ENCODE measurements around the gene ZFYVE28. TPM values are rescaled to one million over a fixed set of nuclear protein-coding genes. Genes with fewer than 3 reads are reported as not detected.

Gene ZFYVE28
- total RNA-seq, 2 donors from 2014 or later = 5.7 to 16.8 TPM

GRCh38 chr4:2363951-2364653, 54.3 kb downstream of the ZFYVE28 start:
- DNase-seq = no peak
- Histone ChIP-seq H3K9me3 (no peaks in the 10 kb centered on the region), H3K4me1 (peaks cover 25% of the 10 kb centered on the region), H3K27ac (peak overlapping the region in 3 of 4 donors; percentile 52 to 69 (median 58)), H3K4me3 (peak overlapping the region in 1 of 2 donors; percentile 7), H3K27me3 (no peaks in the 10 kb centered on the region), H3K36me3 (replicated peaks in 1 of 2; ENCODE audit: insufficient read depth in 1 of 2, low read depth in 2 of 2) (no peaks in the 10 kb centered on the region)
- intact Hi-C loops (cut with DNase I) = no loop called here
- no peak for TF ChIP-seq POLR2A (IDR thresholded peaks at IDR 0.05)
- TF ChIP-seq, protein P1, sequence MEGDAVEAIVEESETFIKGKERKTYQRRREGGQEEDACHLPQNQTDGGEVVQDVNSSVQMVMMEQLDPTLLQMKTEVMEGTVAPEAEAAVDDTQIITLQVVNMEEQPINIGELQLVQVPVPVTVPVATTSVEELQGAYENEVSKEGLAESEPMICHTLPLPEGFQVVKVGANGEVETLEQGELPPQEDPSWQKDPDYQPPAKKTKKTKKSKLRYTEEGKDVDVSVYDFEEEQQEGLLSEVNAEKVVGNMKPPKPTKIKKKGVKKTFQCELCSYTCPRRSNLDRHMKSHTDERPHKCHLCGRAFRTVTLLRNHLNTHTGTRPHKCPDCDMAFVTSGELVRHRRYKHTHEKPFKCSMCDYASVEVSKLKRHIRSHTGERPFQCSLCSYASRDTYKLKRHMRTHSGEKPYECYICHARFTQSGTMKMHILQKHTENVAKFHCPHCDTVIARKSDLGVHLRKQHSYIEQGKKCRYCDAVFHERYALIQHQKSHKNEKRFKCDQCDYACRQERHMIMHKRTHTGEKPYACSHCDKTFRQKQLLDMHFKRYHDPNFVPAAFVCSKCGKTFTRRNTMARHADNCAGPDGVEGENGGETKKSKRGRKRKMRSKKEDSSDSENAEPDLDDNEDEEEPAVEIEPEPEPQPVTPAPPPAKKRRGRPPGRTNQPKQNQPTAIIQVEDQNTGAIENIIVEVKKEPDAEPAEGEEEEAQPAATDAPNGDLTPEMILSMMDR (IDR thresholded peaks at IDR 0.05) = no peak
- ATAC-seq = no peak
- 71 to 91% methylated on average over 11 to 17 of the region's 17 CpGs for WGBS, 2 donors

DNA sequence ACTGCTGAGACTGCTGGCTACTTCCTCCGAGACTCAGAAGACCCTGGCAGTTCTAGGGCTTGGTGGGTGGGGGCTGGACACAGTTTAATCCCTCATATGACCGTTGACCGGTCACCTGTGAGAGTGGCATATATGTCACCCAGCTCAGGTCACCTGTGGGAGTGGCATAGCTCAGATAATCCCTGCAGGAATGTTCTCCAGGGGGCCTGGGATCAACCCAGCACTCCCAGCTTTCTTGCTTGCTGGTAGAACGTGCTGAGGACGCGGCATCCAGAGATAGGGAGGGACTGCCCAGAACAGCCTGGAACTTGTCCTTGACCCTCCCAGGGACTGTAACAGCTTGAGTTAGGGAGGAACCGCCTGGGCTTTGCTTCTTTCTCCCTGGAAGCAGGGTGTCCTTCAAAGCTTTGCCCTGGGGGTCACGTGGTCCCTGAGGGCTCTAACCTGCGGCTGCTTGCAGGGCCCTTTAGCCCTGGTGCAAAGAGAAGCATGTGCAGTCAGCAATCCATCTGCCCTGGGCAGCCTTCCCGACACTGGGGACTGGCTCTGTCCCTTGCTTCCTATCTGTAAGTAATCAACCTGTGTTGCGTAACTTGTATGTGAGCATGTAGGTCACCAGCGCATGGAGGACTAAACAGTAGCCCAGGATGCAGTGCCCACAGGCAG, 55.3 kb downstream of the ZFYVE28 start:
- intact Hi-C loops (cut with DNase I) = no loop called here

DNA sequence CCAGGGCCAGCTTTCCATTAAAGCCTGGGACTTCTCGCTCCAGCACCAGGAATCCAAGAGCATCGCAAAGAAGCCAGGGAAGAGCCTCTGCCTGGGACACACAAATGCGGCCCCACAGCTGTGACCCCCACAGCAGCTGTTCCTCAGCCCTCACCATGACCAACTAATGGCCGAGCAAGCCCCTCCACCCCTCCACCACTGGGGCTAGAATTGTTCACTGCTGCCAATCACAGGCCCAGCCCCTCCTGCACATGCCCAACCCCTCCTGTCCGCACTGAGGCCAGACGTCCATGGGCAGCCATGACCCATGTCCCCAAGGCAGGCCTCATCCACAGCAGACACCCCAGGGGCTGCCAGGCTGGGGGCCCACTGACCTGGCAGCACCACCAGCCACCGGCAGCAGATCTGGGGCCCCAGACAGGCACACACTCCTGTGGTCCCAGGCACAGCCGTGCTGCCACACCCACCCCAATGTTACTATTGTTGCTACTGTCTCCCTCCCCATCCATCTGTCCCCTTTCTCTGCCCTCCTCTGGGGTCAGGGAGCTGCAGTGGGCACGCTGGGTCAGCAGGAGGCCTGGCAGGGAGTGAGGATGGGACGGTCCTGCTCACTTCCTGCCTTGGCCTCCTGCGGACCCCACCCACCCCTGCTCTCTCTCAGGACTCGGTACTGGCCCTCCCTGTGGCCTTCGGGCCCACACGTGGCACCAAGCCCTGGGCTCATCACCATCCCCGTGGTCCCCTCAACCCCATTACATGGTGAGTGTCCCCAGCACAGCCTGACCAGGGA, 56.0 kb downstream of the ZFYVE28 start:
- DNase-seq = no peak
- intact Hi-C loops (cut with DNase I) = no loop called here

More for the DNA sequence above, 55.3 kb downstream of the ZFYVE28 start:
- WGBS, 2 donors = 31 to 34% methylated on average over 3 to 12 of the region's 12 CpGs
- Histone ChIP-seq H3K4me3 (no peak overlapping the region), H3K36me3 (replicated peaks in 1 of 2; ENCODE audit: insufficient read depth in 1 of 2, low read depth in 2 of 2) (no peaks in the 10 kb centered on the region), H3K4me1 (peaks cover 25% of the 10 kb centered on the region), H3K27me3 (no peaks in the 10 kb centered on the region), H3K27ac (peak overlapping the region in 3 of 4 donors; percentile 52 to 69 (median 58)), H3K9me3 (no peaks in the 10 kb centered on the region)
- ATAC-seq (peak; percentile 87), DNase-seq (peak; percentile 74 to 88 (median 84))
- TF ChIP-seq POLR2A (IDR thresholded peaks at IDR 0.05) = peak in 1 of 3 donors; percentile 22
- TF ChIP-seq, protein P1 (IDR thresholded peaks at IDR 0.05) = no peak

DNA sequence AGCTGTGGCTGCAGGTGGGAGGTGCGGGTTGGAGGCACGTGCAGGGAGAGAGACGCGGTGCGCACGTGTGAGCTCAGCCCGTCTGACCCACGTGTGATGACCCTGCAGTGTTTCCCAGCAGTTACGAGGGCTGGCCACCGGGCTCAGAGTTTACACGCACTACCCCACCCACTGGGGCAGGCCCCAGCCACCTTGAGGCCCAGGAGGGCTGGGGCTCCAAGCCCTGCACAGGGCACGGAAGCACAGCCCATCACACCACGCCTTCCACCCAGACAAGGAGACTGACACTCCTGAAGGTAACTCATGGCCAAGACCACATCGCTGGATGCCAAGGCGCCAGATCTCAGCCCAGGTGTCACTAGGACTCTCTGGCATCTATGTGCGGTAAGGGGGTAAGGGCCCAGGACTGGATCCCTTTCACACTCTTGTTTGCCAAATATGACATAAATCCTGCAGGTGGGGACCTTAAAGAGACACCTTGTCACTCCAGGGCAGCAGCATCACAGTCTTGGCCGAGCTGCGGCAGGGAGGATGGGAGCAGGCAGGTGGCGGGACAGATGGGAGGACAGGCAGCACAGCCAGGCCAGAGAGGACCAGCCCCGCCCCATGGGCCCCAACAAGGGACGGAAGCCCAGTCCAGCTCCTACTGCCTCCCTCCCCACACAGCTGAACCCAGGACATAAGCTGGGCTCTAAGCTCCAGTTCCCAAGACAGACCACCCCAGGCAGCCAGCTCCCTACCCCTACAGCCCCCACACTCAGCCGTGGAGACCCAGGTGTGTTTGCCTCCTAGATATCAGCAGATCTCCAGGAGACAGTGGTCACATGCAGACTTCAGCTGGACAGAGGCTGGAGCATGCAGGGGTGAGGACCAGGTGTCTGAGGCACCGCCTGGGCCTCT, 56.8 kb downstream of the ZFYVE28 start:
- intact Hi-C loops (cut with DNase I) = no loop called here
- Histone ChIP-seq H3K36me3 (replicated peaks in 1 of 2; ENCODE audit: insufficient read depth in 1 of 2, low read depth in 2 of 2) (no peaks in the 10 kb centered on the region), H3K4me3 (no peak overlapping the region), H3K27ac (no peak overlapping the region), H3K4me1 (peaks cover 25% of the 10 kb centered on the region), H3K9me3 (no peaks in the 10 kb centered on the region), H3K27me3 (no peaks in the 10 kb centered on the region)
- ATAC-seq (no peak), DNase-seq (no peak)
- TF ChIP-seq, protein P1 (IDR thresholded peaks at IDR 0.05) = no peak
- 91 to 92% methylated on average over 8 to 20 of the region's 23 CpGs for WGBS, 2 donors

More for the DNA sequence above, 56.0 kb downstream of the ZFYVE28 start:
- no peak for TF ChIP-seq POLR2A (IDR thresholded peaks at IDR 0.05)
- TF ChIP-seq, protein P1 (IDR thresholded peaks at IDR 0.05) = no peak
- no peak overlapping the region for H3K4me3 ChIP-seq
- peak overlapping the region in 3 of 4 donors; percentile 52 to 69 (median 58) for H3K27ac ChIP-seq
- 83% methylated on average over 10 to 15 of the region's 15 CpGs for WGBS, 2 donors
- no peaks in the 10 kb centered on the region for H3K36me3 ChIP-seq (replicated peaks in 1 of 2; ENCODE audit: insufficient read depth in 1 of 2, low read depth in 2 of 2)
- H3K27me3 ChIP-seq = no peaks in the 10 kb centered on the region
- H3K9me3 ChIP-seq = no peaks in the 10 kb centered on the region
- ATAC-seq = peak; percentile 1
- H3K4me1 ChIP-seq = peaks cover 25% of the 10 kb centered on the region

All from body of pancreas (tissue), 4 donors.